Neuron (in vitro differentiated cells): ENCODE measurements around the gene TUBGCP5.

Experiments
- H2AFZ ChIP-seq: one replicate; pipeline ENCODE4 v1.6.1; 2013; ENCODE audit warnings: low read depth, mild to moderate bottlenecking, inconsistent platforms, low read length, moderate library complexity
- H3K27me3 ChIP-seq: one replicate; pipeline ENCODE4 v1.6.1; 2013; ENCODE audit warnings: low read length; ENCODE audit not compliant: insufficient read depth
- H3K36me3 ChIP-seq: one replicate; pipeline ENCODE4 v1.6.1; 2013; ENCODE audit warnings: low read length; ENCODE audit not compliant: insufficient read depth
- H3K4me1 ChIP-seq: one replicate; pipeline ENCODE4 v1.6.1; 2013; ENCODE audit warnings: low read length; ENCODE audit not compliant: insufficient read depth
- H3K4me3 ChIP-seq: 2 replicates; pipeline ENCODE4 v1.5.1; 2013; ENCODE audit warnings: mild to moderate bottlenecking, low read length, moderate library complexity
- H3K9me3 ChIP-seq: one replicate; pipeline ENCODE4 v1.6.1; 2013; ENCODE audit warnings: low read length

TUBGCP5 gene

DNA sequence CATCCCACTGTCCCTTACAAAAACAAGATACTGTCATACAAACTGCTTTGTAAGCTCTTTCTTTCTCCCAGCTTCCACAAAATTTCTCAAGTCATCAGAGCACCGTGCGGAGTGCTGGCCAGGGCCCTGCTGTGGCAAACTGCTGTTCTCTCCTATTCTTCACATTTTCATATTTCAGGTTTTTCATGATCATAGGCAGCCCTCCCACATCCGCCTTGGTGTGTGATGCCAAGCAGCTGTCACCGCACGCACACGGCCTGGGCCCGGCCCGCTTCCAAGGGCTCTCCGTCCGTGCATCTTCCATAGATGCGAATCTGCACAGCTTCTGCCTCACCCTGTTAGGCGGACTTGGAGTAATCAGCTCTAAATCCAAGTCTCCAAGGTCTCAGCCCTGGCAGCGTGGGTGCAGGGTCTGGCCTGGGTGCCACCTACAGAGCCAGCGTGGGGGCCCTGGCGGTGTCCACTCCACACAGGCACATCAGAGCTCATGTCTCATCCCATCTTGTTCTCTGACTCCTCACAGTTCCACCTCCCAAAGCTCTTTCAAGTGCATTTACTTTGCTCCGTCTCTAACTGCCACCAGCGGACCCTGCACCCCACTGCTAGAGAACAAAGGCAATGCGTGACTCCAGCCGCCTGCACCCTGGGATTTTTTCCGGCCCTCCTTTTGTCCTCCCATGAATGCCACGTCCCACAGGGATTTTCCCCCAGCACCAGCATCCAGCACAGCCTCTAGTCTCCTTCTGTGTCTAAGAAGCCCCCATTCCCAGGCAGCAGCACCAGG lies 86.4 kb downstream of the TUBGCP5 start:
- no peaks in the 10 kb centered on the region for H3K27me3 ChIP-seq
- peaks cover 3% of the 10 kb centered on the region for H3K9me3 ChIP-seq
- H2AFZ ChIP-seq, result no peak overlapping the region
- H3K4me3 ChIP-seq, result no peak overlapping the region
- no peaks in the 10 kb centered on the region for H3K36me3 ChIP-seq
- H3K4me1 ChIP-seq, result peaks cover 17% of the 10 kb centered on the region

DNA sequence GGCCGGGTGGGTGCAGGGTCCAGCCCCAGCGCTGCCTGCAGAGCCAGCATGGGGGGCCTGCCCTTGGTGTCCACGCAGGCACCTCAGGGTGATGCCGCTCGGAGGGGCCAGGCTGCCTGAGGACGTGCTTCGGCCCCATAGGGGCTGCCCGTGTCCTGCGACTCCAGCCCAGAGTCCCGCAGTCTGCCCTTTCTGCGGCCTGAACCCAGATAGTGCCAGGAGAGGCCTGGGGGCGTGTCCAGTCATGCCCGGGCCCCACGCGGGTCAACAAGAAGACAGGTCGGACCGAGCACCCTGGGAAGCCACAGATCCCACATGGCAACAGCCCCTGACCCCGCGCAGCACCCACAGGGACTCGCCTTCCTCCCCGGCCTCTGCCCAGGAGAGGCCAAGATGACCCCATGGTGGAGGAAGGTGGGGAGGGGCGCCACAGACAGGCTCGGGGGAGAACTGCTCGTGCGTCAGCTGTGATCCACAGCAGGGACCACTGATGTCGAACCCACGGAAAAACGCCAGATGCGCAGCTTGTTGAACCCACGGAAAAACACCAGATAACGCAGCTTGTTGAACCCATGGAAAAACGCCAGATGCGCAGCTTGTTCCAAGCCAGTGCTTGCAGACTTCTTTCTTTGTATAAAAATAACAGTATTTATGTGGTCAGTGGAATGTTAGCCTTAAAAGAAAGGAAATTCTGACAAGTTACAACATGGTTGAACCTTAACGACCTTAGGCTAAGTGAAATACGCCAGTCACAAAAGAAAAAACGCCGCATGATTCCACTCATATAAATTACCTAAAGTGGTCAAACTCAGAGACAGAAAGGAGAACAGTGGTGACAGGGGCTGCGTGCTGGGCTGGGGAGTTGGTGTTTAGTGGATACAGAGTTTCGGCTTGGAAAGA lies 87.7 kb downstream of the TUBGCP5 start:
- no peaks in the 10 kb centered on the region for H3K27me3 ChIP-seq
- H2AFZ ChIP-seq, result no peak overlapping the region
- no peaks in the 10 kb centered on the region for H3K36me3 ChIP-seq

DNA sequence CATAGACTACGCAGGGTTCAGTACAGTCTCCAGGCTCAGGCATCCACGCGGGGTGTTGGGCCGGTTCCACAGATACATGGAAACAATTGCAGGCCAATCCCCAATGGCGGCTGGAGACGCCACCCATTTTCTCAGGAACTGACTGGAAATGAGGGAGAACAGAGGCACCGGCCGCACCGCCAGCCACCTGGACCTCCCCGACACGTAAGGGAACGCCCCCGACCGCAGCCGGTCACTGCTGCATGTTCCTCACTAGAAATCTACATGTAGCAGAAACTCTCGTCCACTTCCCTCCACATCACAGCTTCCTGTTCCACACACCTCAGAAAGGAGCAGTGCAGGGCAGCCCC lies 88.4 kb downstream of the TUBGCP5 start:
- Histone ChIP-seq H3K4me1 (peaks cover 10% of the 10 kb centered on the region), H3K9me3 (peaks cover 3% of the 10 kb centered on the region), H2AFZ (no peak overlapping the region), H3K27me3 (no peaks in the 10 kb centered on the region), H3K4me3 (no peak overlapping the region), H3K36me3 (no peaks in the 10 kb centered on the region)

More for the DNA sequence above, 87.7 kb downstream of the TUBGCP5 start:
- H3K9me3 ChIP-seq, result peaks cover 3% of the 10 kb centered on the region
- no peak overlapping the region for H3K4me3 ChIP-seq
- peaks cover 16% of the 10 kb centered on the region for H3K4me1 ChIP-seq

DNA sequence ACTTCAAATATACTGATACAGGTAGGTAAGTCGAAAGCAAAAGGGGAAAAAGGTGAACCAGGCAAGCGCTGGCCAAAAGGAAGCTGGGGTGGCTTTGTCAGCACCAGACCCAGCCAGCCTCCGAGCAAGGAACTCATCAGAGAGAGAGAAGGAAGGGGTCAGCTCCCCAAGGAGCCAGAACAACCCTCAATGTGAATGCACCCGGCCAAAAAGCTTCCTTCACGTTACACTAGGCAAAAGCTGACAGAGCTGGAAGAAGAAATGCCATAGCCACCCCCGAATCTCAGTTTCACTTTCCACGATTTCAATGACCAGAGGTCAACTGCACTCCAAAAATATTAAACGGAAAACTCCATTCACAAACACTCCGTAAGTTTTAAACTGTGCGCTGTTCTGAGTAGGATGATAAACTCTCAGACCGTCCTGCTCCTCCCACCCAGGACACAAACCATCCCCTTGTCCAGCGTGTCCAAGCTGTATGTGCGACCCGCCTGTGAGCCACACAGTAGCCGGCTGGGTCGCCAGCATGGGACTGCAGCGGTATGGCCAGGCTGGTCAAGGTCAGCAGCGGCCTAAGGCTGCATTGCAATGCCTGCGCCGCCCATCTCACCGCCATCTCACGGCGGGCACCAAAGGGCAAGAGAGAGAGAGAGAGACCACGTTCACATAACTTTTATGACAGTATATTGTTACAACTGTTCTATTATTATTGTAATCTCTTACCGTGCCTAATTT lies 88.9 kb downstream of the TUBGCP5 start:
- Histone ChIP-seq H2AFZ (no peak overlapping the region), H3K4me1 (peaks cover 10% of the 10 kb centered on the region), H3K4me3 (no peak overlapping the region), H3K36me3 (no peaks in the 10 kb centered on the region), H3K9me3 (peaks cover 3% of the 10 kb centered on the region), H3K27me3 (no peaks in the 10 kb centered on the region)
